ENCODE data around the gene RRP36.
A peak's percentile ranks its signal among the peaks of the same experiment; 100 is the strongest.
"Not testable (repeated sequence)": the region's sequence is repeated elsewhere in the genome, so short reads cannot be mapped to it uniquely, and the experiment has no call there.

Gene RRP36, protein sequence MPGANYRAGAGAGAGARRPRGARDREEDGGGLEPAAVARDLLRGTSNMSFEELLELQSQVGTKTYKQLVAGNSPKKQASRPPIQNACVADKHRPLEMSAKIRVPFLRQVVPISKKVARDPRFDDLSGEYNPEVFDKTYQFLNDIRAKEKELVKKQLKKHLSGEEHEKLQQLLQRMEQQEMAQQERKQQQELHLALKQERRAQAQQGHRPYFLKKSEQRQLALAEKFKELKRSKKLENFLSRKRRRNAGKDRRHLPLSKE

GRCh38 chr6:43021270-43022047 is at the start of gene RRP36:
RRP36 (plus strand) TSS chr6:43021623; CDS start chr6:43021655, 32 bp downstream.
- peak; percentile 30 for DNase-seq

- DNase-seq = no peak
Measured at GRCh38 chr6:42971746-42972327, 49.6 kb upstream of the RRP36 start.

- DNase-seq = no peak
Measured at GRCh38 chr6:42973926-42974325, 47.5 kb upstream of the RRP36 start.

DNA sequence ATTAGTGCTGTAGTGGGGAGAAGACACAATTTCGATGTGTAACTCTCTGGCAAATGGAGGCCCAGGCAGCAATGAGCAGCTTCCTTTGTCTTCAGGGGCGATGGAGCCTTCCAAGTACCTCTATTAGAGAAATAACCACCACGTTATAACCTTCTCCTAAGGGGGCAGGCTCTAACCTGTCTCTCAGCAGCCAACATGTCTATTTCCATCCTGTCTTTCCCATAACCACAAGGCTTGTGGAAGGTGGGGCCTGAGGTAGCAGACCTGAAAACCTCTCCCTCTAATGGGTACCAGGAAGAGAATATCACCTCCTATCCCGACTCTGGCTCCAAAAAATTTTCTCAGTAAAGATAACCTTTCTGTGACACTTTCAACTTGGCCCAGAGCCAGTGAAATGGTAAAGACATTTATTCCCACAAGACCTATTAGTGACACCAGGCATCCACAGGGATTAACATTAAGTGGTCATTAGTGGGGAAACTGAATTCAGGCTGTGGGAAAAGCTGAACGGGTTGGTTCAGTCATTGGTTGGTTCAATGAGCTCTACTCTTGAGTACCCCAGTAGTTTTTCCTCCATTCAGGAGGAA is 46.4 kb upstream of the RRP36 start:
- no peak for DNase-seq

GRCh38 chr6:42978487-42978838 is 43.0 kb upstream of the RRP36 start:
- DNase-seq = no peak

GRCh38 chr6:42978839-42979522 is 42.4 kb upstream of the RRP36 start, which contains the start of gene PEX6:
PEX6 (minus strand) TSS chr6:42979181; CDS start chr6:42979150, 31 bp downstream.
- DNase-seq = peak; percentile 85

GRCh38 chr6:42979523-42980177 is 41.8 kb upstream of the RRP36 start:
- no peak for DNase-seq

- no peak for DNase-seq
Measured at GRCh38 chr6:42981836-42982235, 39.6 kb upstream of the RRP36 start.

- DNase-seq = peak; percentile 97
Measured at GRCh38 chr6:42984001-42984923, 37.2 kb upstream of the RRP36 start, which contains the start of gene PPP2R5D. PPP2R5D (plus strand) TSS chr6:42984570; CDS start chr6:42984678, 108 bp downstream.

DNA sequence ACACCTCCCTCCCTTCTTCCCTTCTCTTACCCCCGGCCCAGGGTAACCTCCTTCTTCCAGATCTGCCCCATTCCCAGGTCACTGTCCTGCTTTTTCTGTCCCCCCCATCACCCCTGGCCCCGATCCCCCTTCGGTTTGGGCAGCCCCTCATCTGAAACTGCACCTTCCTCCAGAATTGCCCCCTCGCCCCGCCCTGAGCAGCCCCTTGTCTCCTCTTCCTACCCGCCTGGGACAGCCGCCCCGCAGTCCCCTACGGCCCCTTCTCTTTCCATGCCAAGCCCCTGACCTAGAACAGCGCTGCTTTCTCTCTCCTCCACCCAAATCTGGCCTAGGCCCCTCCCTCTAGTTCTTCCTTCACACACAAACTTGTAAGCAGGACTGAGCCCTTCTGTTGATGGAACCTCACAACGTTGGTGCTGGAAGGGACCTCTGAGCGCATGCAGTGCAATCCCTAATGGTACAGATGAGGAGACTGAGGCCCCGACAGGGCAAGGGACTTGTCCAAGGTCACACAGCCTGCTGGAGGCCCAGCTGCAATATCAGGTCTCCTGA is 36.4 kb upstream of the RRP36 start:
- no peak for DNase-seq

GRCh38 chr6:42987533-42988451 is 33.6 kb upstream of the RRP36 start:
- no peak for DNase-seq

GRCh38 chr6:42988486-42989020 is 32.9 kb upstream of the RRP36 start:
- no peak for DNase-seq

DNA sequence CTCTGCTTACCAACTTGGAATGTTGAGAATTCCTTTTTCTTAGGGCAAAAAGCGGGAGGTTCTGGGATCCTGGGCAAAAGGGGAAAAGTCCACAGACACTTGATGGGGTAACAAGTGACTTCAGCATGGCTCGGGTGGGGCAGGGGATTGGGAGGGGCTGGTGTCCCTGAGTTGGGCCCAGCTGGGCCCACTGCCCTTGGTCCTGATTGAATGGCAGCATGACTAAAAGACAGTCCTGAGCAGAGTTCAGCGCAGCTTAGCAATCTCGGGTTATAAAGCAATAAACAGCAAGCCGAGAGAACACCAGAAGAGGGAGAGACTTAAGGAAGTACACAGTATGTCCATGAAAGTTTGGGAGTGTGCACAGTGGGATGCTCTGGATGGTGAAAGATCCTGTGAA is 31.5 kb upstream of the RRP36 start:
- no peak for DNase-seq

- no peak for DNase-seq
Measured at GRCh38 chr6:42993445-42993844, 28.0 kb upstream of the RRP36 start.

DNA sequence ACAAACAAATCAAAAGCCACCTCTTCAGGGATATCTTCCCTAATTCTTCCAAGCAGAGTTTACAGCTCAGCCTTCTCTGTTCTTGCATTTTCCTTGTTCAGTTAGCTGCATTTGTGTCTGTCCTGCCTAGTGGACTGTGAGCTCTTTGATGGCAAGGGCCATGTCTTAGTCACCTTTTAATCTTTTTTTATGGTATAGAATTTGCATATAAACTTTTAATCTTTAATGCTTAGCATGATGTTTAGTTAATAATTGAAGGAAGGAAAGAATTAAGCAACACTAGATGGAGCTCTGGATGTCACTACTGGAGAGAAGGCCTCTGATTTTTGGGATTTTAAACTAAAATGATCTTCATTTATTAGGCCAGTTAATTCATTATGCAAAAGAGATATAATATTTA is 24.9 kb upstream of the RRP36 start:
- DNase-seq = no peak

DNA sequence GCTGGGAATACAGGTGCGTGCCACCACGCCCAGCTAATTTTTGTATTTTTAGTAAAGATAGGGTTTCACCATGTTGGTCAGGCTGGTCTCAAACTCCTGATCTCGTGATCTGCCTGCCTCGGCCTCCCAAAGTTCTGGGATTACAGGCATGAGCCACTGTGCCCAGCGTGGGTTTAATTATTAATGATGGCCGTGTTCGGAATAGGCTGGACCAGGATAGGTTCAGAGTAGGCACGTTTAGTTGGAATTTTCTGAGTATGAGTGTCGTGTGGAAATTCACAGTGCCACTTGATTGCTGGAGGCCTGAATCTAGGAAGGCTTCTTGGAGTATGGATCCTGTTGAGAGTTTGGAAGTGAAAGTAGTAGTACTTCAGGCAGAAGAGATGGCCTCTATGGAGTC is 23.2 kb upstream of the RRP36 start:
- DNase-seq = not testable (repeated sequence)

- no peak for DNase-seq
Measured at GRCh38 chr6:43001843-43002242, 19.6 kb upstream of the RRP36 start.

GRCh38 chr6:43005844-43006243 is 15.6 kb upstream of the RRP36 start:
- no peak for DNase-seq

DNA sequence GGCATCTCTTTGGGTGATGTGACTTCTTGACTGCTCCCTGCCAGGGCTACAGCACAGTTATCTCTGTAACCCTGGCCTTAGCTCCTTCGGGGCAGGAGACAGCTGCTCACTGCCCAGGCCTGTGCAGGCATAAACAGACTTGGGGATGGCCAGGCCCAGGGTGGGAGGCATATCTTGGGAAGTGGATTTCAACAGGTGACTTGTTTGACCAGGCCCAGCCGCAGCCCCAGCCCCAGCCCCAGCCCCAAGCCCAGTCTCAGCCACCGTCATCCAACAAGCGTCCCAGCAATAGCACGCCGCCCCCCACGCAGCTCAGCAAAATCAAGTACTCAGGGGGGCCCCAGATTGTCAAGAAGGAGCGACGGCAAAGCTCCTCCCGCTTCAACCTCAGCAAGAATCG is 15.2 kb upstream of the RRP36 start:
- DNase-seq = no peak

GRCh38 chr6:43007126-43007525 is 14.3 kb upstream of the RRP36 start:
- no peak for DNase-seq

Measured in NCI-H1694 (cell line).